Forelimb muscle (tissue), 1 donor: ENCODE data around the gene NFX1. TPM values are rescaled to one million over a fixed set of nuclear protein-coding genes. Genes with fewer than 3 reads are reported as not detected.

ENCODE experiments used
- DNase-seq: peaks from one replicate; pipeline ENCODE4 v3.0.0-alpha.2; 2013; ENCODE audit warnings: low read depth
- polyA plus RNA-seq: library from polyadenylated mRNA; unstranded; fragments of 120-200 nt; gene quantifications from one replicate; pipeline ENCODE4 v1.2.1, GENCODE V29; 2013; ENCODE audit not compliant: insufficient read length

NFX1 gene
- polyA plus RNA-seq, 1 donor, result 26.0 TPM

DNA sequence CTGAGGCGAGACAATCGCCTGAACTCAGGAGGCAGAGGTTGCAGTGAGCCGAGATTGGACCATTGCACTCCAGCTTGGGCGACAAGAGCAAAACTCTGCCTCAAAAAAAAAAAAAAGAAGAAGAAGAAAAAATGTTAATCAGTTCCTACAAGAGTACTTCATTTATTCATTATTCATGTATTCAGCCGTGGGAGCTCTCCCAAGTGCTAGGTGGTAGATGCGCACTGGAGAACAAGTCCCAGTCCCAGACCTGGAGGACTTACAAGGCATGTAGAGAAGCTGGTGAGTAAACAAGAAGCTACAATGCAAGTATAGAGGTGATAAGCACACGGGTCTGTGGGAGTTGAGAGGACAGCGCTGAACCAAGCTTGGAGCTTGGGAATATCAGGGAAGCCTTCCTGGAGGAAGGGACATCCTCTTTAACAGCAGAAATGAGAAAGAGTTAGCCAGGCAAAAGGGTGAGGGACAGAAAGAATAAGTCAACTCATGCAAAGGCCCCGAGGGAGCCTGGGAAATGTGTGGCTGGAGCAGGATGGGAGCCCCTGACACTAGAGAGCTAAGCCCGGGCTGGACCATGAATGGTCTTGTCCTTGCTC, 129.5 kb downstream of the NFX1 start:
- DNase-seq, result no peak

Other genes with a start within 250 kb of the NFX1 start
- gene SMU1, start 213.8 kb upstream of the NFX1 start, polyA plus RNA-seq, result 16.3 TPM
- 34.5 TPM for gene B4GALT1, start 123.2 kb upstream of the NFX1 start, polyA plus RNA-seq
- not detected for gene SPINK4, start 50.3 kb upstream of the NFX1 start, polyA plus RNA-seq
- 75.7 TPM for gene BAG1, start 25.8 kb upstream of the NFX1 start, polyA plus RNA-seq
- 72.3 TPM for gene CHMP5, start 25.5 kb upstream of the NFX1 start, polyA plus RNA-seq
- 1.9 TPM for gene AQP7, start 112.1 kb downstream of the NFX1 start, polyA plus RNA-seq
- gene AQP3, start 157.1 kb downstream of the NFX1 start, polyA plus RNA-seq, result 5.3 TPM
- gene NOL6, start 183.4 kb downstream of the NFX1 start, polyA plus RNA-seq, result 20.8 TPM
- 0.06 TPM for gene ANKRD18B, start 233.7 kb downstream of the NFX1 start, polyA plus RNA-seq